Fibroblast of skin of abdomen (primary cell): ENCODE results near the gene SH3TC1.

ENCODE experiments used
- DNase-seq: peaks from one replicate; pipeline ENCODE4 v3.0.0-alpha.2; 2013

SH3TC1 gene

GRCh38 chr4:8279321-8280157 is 80.4 kb downstream of the SH3TC1 start:
- DNase-seq: no peak

GRCh38 chr4:8280158-8280875 is 81.2 kb downstream of the SH3TC1 start:
- DNase-seq: no peak

- DNase-seq: no peak
Measured at GRCh38 chr4:8280876-8281440, 81.9 kb downstream of the SH3TC1 start.

GRCh38 chr4:8281519-8282133 is 82.5 kb downstream of the SH3TC1 start:
- DNase-seq: peak; percentile 90

GRCh38 chr4:8282134-8282641 is 83.1 kb downstream of the SH3TC1 start:
- no peak for DNase-seq

- DNase-seq: no peak
Measured at GRCh38 chr4:8282742-8283141, 83.7 kb downstream of the SH3TC1 start.

- DNase-seq: no peak
Measured at GRCh38 chr4:8283161-8283560, 84.1 kb downstream of the SH3TC1 start.

GRCh38 chr4:8283631-8284121 is 84.6 kb downstream of the SH3TC1 start:
- DNase-seq: no peak

GRCh38 chr4:8284391-8284790 is 85.3 kb downstream of the SH3TC1 start:
- DNase-seq: no peak

- no peak for DNase-seq
Measured at GRCh38 chr4:8285143-8285975, 86.3 kb downstream of the SH3TC1 start.

GRCh38 chr4:8285976-8286718 is 87.1 kb downstream of the SH3TC1 start:
- no peak for DNase-seq

- DNase-seq: no peak
Measured at GRCh38 chr4:8286719-8287342, 87.7 kb downstream of the SH3TC1 start.

- no peak for DNase-seq
Measured at GRCh38 chr4:8287343-8288280, 88.5 kb downstream of the SH3TC1 start.

- no peak for DNase-seq
Measured at GRCh38 chr4:8289151-8289750, 90.2 kb downstream of the SH3TC1 start.

- no peak for DNase-seq
Measured at GRCh38 chr4:8289956-8290700, 91.0 kb downstream of the SH3TC1 start.

GRCh38 chr4:8290701-8290970 is 91.5 kb downstream of the SH3TC1 start:
- DNase-seq: no peak
